PFSK-1 (cell line): ENCODE measurements around the gene CDCA3.

Source experiments
- FOXP2 ChIP-seq: optimal IDR thresholded peaks from 2 replicates; pipeline ENCODE3; 2011; ENCODE audit warnings: borderline replicate concordance, control low read depth, inconsistent platforms; ENCODE audit not compliant: insufficient read depth; ENCODE audit errors: extremely low read length, extremely low read depth
- POLR2AphosphoS5 ChIP-seq: IDR thresholded peaks from 2 replicates; pipeline ENCODE4 v1.6.1; 2012; ENCODE audit warnings: low read depth, mild to moderate bottlenecking, control low read depth, low read length, moderate library complexity
- SIN3A ChIP-seq: IDR thresholded peaks from 2 replicates; pipeline ENCODE4 v1.6.1; 2012; ENCODE audit warnings: mild to moderate bottlenecking, low read length, moderate library complexity, borderline replicate concordance; ENCODE audit not compliant: insufficient read depth
- TAF1 ChIP-seq: IDR thresholded peaks from 2 replicates; pipeline ENCODE4 v1.6.1; 2012; ENCODE audit warnings: low read length, control low read depth, borderline replicate concordance; ENCODE audit not compliant: insufficient read depth
- TF ChIP-seq, protein P1 (sequence below), 2 experiments: IDR thresholded peaks; 2 replicates each; pipeline versions ENCODE4 v1.6.1 to v1.8.0; 2011 to 2012; ENCODE audit warnings: low read depth in 2 of 2, low read length in 2 of 2, control low read depth in 1 of 2, inconsistent platforms in 1 of 2, mild to moderate bottlenecking in 1 of 2, moderate library complexity in 1 of 2; ENCODE audit not compliant: insufficient read depth in 1 of 2

Gene CDCA3

DNA sequence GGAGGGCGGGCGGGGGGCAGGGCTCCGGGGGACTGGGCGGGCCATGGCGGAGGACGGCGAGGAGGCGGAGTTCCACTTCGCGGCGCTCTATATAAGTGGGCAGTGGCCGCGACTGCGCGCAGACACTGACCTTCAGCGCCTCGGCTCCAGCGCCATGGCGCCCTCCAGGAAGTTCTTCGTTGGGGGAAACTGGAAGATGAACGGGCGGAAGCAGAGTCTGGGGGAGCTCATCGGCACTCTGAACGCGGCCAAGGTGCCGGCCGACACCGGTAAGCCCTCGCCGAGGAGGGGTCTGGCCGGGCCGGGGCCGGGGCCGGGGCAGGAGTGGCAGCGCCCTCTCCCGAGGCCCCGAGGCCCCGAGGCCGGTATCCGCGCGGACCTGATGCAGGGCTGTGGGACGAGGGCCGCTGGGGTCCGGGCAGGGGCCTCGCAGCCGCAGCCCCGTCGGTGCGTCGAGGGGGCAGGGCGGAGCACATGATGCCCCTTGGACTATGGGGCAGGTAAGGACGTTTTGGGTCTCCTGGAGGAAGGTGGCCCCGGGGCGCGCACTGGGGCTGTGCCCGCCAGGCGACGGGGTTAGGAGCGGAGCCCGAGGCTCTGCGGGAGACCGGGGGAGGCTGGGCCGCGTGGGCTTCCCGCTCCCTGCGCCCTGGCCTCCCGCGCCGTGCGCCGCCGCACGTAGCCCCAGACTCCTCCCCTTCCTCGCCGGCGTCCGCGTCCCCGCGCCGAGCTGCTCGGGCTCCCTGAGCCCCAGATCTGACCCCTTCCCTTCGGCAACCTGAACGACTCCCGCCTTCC, 16.5 kb upstream of the CDCA3 start, which contains the start of gene TPI1:
TSS of gene TPI1 (plus strand) at position 119 of the 798 bp plus-strand sequence. CDS start at position 155, 36 bp downstream.
- TF ChIP-seq FOXP2 = no peak
- TF ChIP-seq, protein P1, sequence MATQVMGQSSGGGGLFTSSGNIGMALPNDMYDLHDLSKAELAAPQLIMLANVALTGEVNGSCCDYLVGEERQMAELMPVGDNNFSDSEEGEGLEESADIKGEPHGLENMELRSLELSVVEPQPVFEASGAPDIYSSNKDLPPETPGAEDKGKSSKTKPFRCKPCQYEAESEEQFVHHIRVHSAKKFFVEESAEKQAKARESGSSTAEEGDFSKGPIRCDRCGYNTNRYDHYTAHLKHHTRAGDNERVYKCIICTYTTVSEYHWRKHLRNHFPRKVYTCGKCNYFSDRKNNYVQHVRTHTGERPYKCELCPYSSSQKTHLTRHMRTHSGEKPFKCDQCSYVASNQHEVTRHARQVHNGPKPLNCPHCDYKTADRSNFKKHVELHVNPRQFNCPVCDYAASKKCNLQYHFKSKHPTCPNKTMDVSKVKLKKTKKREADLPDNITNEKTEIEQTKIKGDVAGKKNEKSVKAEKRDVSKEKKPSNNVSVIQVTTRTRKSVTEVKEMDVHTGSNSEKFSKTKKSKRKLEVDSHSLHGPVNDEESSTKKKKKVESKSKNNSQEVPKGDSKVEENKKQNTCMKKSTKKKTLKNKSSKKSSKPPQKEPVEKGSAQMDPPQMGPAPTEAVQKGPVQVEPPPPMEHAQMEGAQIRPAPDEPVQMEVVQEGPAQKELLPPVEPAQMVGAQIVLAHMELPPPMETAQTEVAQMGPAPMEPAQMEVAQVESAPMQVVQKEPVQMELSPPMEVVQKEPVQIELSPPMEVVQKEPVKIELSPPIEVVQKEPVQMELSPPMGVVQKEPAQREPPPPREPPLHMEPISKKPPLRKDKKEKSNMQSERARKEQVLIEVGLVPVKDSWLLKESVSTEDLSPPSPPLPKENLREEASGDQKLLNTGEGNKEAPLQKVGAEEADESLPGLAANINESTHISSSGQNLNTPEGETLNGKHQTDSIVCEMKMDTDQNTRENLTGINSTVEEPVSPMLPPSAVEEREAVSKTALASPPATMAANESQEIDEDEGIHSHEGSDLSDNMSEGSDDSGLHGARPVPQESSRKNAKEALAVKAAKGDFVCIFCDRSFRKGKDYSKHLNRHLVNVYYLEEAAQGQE (IDR thresholded peaks at IDR 0.05; ENCODE audit: insufficient read depth in 1 of 2, low read depth in 2 of 2, low read length in 2 of 2) = peak; percentile 21 to 44; a peak in 1 of 4 replicates
- peak; percentile 97 for TF ChIP-seq POLR2AphosphoS5
- peak; percentile 38; the same call in 1 of the 2 replicates for TF ChIP-seq SIN3A
- peak; percentile 96; the same call in 1 of the 2 replicates for TF ChIP-seq TAF1

DNA sequence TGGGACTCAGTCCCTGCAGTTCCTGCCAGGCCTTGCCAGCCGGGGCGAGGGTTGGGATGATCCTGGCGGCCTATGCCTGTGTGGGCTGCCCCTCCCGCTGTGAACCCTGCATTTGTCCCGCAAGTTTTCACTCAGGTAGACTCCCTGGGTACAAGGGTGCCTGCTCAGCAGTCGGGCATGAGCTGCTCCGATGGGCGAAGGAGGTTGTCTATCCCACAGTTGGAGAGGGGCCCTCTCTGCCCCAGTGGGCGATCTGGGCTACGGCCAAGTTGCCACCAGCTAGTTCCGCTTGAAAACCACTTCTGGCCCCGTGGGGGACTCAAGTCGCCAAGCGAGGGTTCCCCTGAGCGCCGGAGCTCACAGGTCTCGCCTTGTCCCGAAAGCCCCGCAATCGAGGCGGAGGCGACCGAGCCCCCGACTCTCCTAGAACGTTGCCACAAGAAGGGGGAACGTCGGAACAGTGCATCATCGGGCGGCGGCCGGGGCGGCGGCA, 15.9 kb upstream of the CDCA3 start:
- TF ChIP-seq FOXP2 (no peak), SIN3A (no peak), TAF1 (no peak), POLR2AphosphoS5 (no peak)
- TF ChIP-seq, protein P1 (IDR thresholded peaks at IDR 0.05; ENCODE audit: insufficient read depth in 1 of 2, low read depth in 2 of 2, low read length in 2 of 2) = no peak

- TF ChIP-seq FOXP2 (no peak), POLR2AphosphoS5 (no peak), TAF1 (no peak), SIN3A (no peak)
- TF ChIP-seq, protein P1 (IDR thresholded peaks at IDR 0.05; ENCODE audit: insufficient read depth in 1 of 2, low read depth in 2 of 2, low read length in 2 of 2) = no peak
Observed at GRCh38 chr12:6866163-6866919, 15.3 kb upstream of the CDCA3 start.

- TF ChIP-seq FOXP2 (no peak), POLR2AphosphoS5 (no peak), TAF1 (no peak), SIN3A (no peak)
- TF ChIP-seq, protein P1 (IDR thresholded peaks at IDR 0.05; ENCODE audit: insufficient read depth in 1 of 2, low read depth in 2 of 2, low read length in 2 of 2) = no peak
Observed at GRCh38 chr12:6863586-6864321, 12.7 kb upstream of the CDCA3 start.
